B cell (primary cell): ENCODE results near the gene UBE2O.

Experiments
- CTCF ChIP-seq: fragments of 200-600 bp; IDR thresholded peaks from one replicate; pipeline ENCODE4 v1.8.0; 2022; ENCODE audit warnings: antibody characterized with exemption, mild to moderate bottlenecking
- EZH2 ChIP-seq: IDR thresholded peaks from 2 replicates; pipeline ENCODE4 v1.6.1; 2012; ENCODE audit warnings: borderline replicate concordance, low read depth, mild to moderate bottlenecking, moderate library complexity, low read length; ENCODE audit not compliant: insufficient read depth, poor library complexity, severe bottlenecking

GRCh38 chr17:76496464-76496863 lies 43.5 kb upstream of the UBE2O start:
- TF ChIP-seq CTCF (no peak), EZH2 (no peak)
